Ishikawa (cell line): ENCODE measurements around the gene DNAH8.
A peak's percentile ranks its signal among the peaks of the same experiment; 100 is the strongest.

ENCODE experiments used
- CEBPB ChIP-seq: IDR thresholded peaks from 2 replicates; pipeline ENCODE4 v1.6.1; 2012
- CREB1 ChIP-seq: IDR thresholded peaks from 2 replicates; pipeline ENCODE4 v1.6.1; 2012; ENCODE audit warnings: low read depth
- EGR1 ChIP-seq: IDR thresholded peaks from 2 replicates; pipeline ENCODE4 v1.6.1; 2012
- EP300 ChIP-seq: IDR thresholded peaks from 2 replicates; pipeline ENCODE4 v1.6.1; 2012; ENCODE audit warnings: borderline replicate concordance
- FOXM1 ChIP-seq: IDR thresholded peaks from 2 replicates; pipeline ENCODE4 v1.6.1; 2012; ENCODE audit warnings: low read depth, borderline replicate concordance
- MAX ChIP-seq: IDR thresholded peaks from 2 replicates; pipeline ENCODE4 v1.6.1; 2012
- NFIC ChIP-seq: IDR thresholded peaks from 2 replicates; pipeline ENCODE4 v1.6.1; 2012
- RAD21 ChIP-seq: IDR thresholded peaks from 2 replicates; pipeline ENCODE4 v1.6.1; 2012; ENCODE audit warnings: low read depth
- REST ChIP-seq: IDR thresholded peaks from 2 replicates; pipeline ENCODE4 v1.6.1; 2012; ENCODE audit warnings: low read depth, mild to moderate bottlenecking
- TAF1 ChIP-seq: IDR thresholded peaks from 2 replicates; pipeline ENCODE4 v1.6.1; 2012; ENCODE audit warnings: low read depth, mild to moderate bottlenecking
- TCF12 ChIP-seq: IDR thresholded peaks from 2 replicates; pipeline ENCODE4 v1.6.1; 2012; ENCODE audit warnings: low read depth
- TEAD4 ChIP-seq: IDR thresholded peaks from 2 replicates; pipeline ENCODE4 v1.6.1; 2012
- USF1 ChIP-seq: IDR thresholded peaks from 2 replicates; pipeline ENCODE4 v1.6.1; 2012
- YY1 ChIP-seq: IDR thresholded peaks from 2 replicates; pipeline ENCODE4 v1.6.1; 2012; ENCODE audit warnings: low read depth
- ZBTB7A ChIP-seq: IDR thresholded peaks from 2 replicates; pipeline ENCODE4 v1.6.1; 2012; ENCODE audit warnings: low read depth

Gene DNAH8

GRCh38 chr6:38714239-38715015, 684 bp upstream of the DNAH8 start:
- TF ChIP-seq YY1 = no peak
- TF ChIP-seq EGR1 = no peak
- TF ChIP-seq EP300 = no peak

- TF ChIP-seq EP300 (no peak), CEBPB (no peak), EGR1 (no peak), MAX (no peak), TEAD4 (no peak)
Observed at GRCh38 chr6:38716825-38717224, 1.7 kb downstream of the DNAH8 start.

- no peak for TF ChIP-seq TCF12
- no peak for TF ChIP-seq RAD21
- TF ChIP-seq NFIC = no peak
- TF ChIP-seq TEAD4 = no peak
- TF ChIP-seq USF1 = no peak
- TF ChIP-seq MAX = no peak
- no peak for TF ChIP-seq EP300
- TF ChIP-seq YY1 = no peak
- no peak for TF ChIP-seq CEBPB
- no peak for TF ChIP-seq FOXM1
- no peak for TF ChIP-seq CREB1
- TF ChIP-seq TAF1 = no peak
- no peak for TF ChIP-seq EGR1
- TF ChIP-seq REST = no peak
- no peak for TF ChIP-seq ZBTB7A
Observed at GRCh38 chr6:38719358-38719757, 4.2 kb downstream of the DNAH8 start.

GRCh38 chr6:38720295-38720694, 5.2 kb downstream of the DNAH8 start:
- TF ChIP-seq RAD21 (peak; percentile 49), CEBPB (no peak), MAX (no peak)

GRCh38 chr6:38722038-38722437, 6.9 kb downstream of the DNAH8 start:
- TF ChIP-seq TAF1 (no peak), TCF12 (no peak), MAX (no peak), USF1 (no peak), RAD21 (no peak)

GRCh38 chr6:38722727-38723334, 7.7 kb downstream of the DNAH8 start:
- TF ChIP-seq USF1 (no peak), ZBTB7A (no peak), YY1 (no peak), TEAD4 (no peak), CREB1 (no peak), TAF1 (no peak), RAD21 (no peak), NFIC (no peak), REST (no peak), EP300 (no peak), TCF12 (no peak)
